ENCODE data around the gene DMRTC2.

DMRTC2 gene

DNA sequence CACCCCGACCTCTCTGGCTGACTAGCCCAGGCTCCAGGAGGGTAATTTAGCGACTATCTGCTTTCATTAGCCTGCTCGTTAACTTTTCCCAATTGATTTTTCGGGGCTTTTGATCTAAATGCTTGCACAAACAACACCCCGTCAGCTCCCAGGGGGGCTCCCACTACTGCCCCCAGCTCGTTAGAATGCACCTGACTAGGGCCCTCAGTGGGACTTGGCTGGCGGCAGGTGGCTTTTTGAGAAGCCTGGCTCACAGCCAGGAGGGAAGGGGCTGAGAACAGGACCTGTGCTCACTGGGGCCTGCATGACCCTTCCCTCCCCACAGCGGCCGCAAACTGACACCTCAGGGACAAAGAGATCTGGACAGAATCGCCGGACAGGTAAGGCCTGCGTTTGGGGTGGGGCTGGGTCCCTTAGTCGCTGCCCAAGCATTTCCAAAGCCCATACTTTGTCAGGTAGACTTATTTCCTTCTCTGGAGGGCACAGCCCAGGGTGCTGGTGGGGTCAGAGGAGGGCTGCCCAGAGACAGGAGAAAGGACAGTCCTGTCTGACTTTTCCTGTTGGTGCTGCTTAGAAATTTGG is 24.6 kb downstream of the DMRTC2 start:
- H3K18ac ChIP-seq (ENCODE audit: low read length) = no peak overlapping the region
- H3K27ac ChIP-seq (replicated peaks; ENCODE audit: low read length) = peak overlapping the region; percentile 54
- H3K23ac ChIP-seq (ENCODE audit: low read depth, low read length, poor library complexity) = no peak overlapping the region
- no peak overlapping the region for H3K14ac ChIP-seq (ENCODE audit: low read length)
- no peak overlapping the region for H3K9ac ChIP-seq (ENCODE audit: low read depth, low read length, poor library complexity)
- no peak overlapping the region for H2BK5ac ChIP-seq (ENCODE audit: low read length)
- H3K79me1 ChIP-seq (ENCODE audit: low read depth, low read length) = peaks cover 12% of the 10 kb centered on the region
- DNase-seq (ENCODE audit: low spot score) = no peak
- no peak overlapping the region for H4K8ac ChIP-seq (ENCODE audit: low read depth, low read length)
- H2AFZ ChIP-seq (ENCODE audit: low read length) = no peak overlapping the region
- no peak overlapping the region for H2BK15ac ChIP-seq (ENCODE audit: low read length)
- H4K91ac ChIP-seq (ENCODE audit: low read depth, low read length, poor library complexity) = no peak overlapping the region
- H2BK120ac ChIP-seq (ENCODE audit: low read depth, low read length) = no peak overlapping the region
- H3K9me3 ChIP-seq (replicated peaks in 1 of 2; ENCODE audit: control insufficient read depth in 2 of 2, insufficient read depth in 1 of 2, low read depth in 1 of 2, low read length in 2 of 2) = no peaks in the 10 kb centered on the region
- H3K4me2 ChIP-seq (ENCODE audit: insufficient read depth, low read length, poor library complexity, severe bottlenecking) = no peak overlapping the region
- no peak overlapping the region for H2AK5ac ChIP-seq (ENCODE audit: low read depth, low read length)
- H3K4ac ChIP-seq (ENCODE audit: low read length) = no peak overlapping the region
- no peak overlapping the region for H2BK12ac ChIP-seq (ENCODE audit: low read length)
- H3K36me3 ChIP-seq (replicated peaks in 1 of 2; ENCODE audit: control insufficient read depth in 2 of 2, insufficient read depth in 2 of 2, low read length in 2 of 2) = peaks cover 57 to 74% of the 10 kb centered on the region in 2 donors
- no peaks in the 10 kb centered on the region for H3K4me1 ChIP-seq (ENCODE audit: control insufficient read depth in 2 of 2, insufficient read depth in 1 of 2, low read depth in 1 of 2, low read length in 2 of 2)
- no peak overlapping the region for H3K4me3 ChIP-seq (ENCODE audit: low read length in 2 of 2)
- H3K27me3 ChIP-seq (ENCODE audit: control insufficient read depth in 3 of 3, insufficient read depth in 3 of 3, low read depth in 1 of 3, low read length in 3 of 3) = no peaks in the 10 kb centered on the region
- WGBS, 2 donors (ENCODE audit: extremely low coverage in 2 of 2, insufficient read length in 2 of 2, insufficient replicate concordance in 1 of 2) = no CpG with 5 or more reads among the region's 13 CpGs

DNA sequence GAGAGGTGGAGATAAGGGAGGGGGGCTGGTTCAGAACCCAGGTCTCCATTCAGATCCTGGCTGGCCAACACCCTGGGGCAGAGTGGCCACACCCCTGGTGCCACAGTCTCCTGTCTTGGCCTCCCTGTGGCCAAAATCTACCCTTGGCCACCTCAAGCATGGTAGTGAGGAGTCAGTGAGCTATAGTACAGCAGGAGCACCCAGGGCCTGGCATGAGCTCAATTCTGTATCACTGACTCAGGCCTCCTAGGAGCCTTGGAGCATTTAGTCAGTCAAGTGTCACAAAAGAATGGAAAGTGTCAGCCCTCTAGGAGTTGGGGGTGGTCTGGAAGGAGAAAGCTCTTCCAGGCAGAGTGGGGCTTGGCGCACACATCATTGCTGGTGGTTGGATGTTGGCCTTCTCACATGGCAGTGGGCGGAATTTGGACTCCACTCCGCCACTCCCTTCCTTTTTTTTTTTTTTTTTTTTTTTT is 25.6 kb downstream of the DMRTC2 start:
- Histone ChIP-seq H3K4me3 (ENCODE audit: low read length in 2 of 2) (no peak overlapping the region), H2BK5ac (ENCODE audit: low read length) (no peak overlapping the region), H3K23ac (ENCODE audit: low read depth, low read length, poor library complexity) (no peak overlapping the region), H3K9ac (ENCODE audit: low read depth, low read length, poor library complexity) (no peak overlapping the region), H3K27ac (replicated peaks; ENCODE audit: low read length) (no peak overlapping the region), H3K14ac (ENCODE audit: low read length) (no peak overlapping the region), H2BK120ac (ENCODE audit: low read depth, low read length) (no peak overlapping the region), H3K4me2 (ENCODE audit: insufficient read depth, low read length, poor library complexity, severe bottlenecking) (no peak overlapping the region), H3K4me1 (ENCODE audit: control insufficient read depth in 2 of 2, insufficient read depth in 1 of 2, low read depth in 1 of 2, low read length in 2 of 2) (no peaks in the 10 kb centered on the region), H4K8ac (ENCODE audit: low read depth, low read length) (no peak overlapping the region), H4K91ac (ENCODE audit: low read depth, low read length, poor library complexity) (no peak overlapping the region), H3K36me3 (replicated peaks in 1 of 2; ENCODE audit: control insufficient read depth in 2 of 2, insufficient read depth in 2 of 2, low read length in 2 of 2) (peaks cover 50 to 64% of the 10 kb centered on the region in 2 donors), H3K18ac (ENCODE audit: low read length) (no peak overlapping the region), H2AK5ac (ENCODE audit: low read depth, low read length) (no peak overlapping the region), H3K79me1 (ENCODE audit: low read depth, low read length) (peaks cover 10% of the 10 kb centered on the region), H3K27me3 (ENCODE audit: control insufficient read depth in 3 of 3, insufficient read depth in 3 of 3, low read depth in 1 of 3, low read length in 3 of 3) (no peaks in the 10 kb centered on the region), H2AFZ (ENCODE audit: low read length) (no peak overlapping the region), H3K4ac (ENCODE audit: low read length) (no peak overlapping the region), H2BK12ac (ENCODE audit: low read length) (no peak overlapping the region), H2BK15ac (ENCODE audit: low read length) (no peak overlapping the region), H3K9me3 (replicated peaks in 1 of 2; ENCODE audit: control insufficient read depth in 2 of 2, insufficient read depth in 1 of 2, low read depth in 1 of 2, low read length in 2 of 2) (no peaks in the 10 kb centered on the region)
- no CpG with 5 or more reads among the region's 3 CpGs for WGBS, 2 donors (ENCODE audit: extremely low coverage in 2 of 2, insufficient read length in 2 of 2, insufficient replicate concordance in 1 of 2)
- no peak for DNase-seq (ENCODE audit: low spot score)

DNA sequence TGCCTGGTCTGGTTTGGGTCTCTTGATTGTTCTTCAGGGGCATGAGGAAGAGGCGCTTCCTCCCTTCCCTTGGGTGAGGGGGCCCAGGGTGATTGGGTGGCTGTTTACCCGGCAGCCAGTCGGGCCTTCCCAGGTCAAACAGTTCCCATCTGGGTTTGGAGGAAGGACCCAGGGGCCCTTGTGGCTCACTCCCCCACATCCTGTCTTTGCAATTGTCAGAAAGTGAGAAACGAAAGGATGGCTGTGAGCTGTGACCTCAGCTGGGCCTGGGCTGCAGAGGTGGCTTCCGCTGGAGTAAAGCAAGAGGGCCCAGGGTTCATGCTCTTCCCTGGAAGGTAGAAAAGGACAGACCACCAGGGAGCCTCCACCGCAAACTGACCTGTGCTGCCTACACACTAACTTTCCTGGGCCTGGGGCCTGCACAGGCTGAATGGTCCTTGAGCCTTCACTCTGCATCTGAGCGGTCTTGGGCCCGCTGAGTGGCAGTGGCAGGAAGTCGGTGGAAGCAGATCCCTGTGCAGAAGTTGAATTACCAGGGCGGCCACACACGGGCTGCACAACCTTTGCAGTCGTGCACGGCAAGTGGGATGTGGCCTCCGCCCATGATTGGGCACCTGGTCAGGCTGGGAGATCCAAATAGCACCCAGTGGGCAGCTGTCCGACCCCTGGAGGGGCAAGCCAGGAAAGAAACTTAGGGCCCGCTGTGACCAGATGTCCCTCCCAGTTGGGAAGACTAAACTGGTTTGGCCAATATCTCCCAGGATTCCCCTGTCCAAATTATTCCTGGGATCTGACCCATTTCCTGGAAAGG is 26.9 kb downstream of the DMRTC2 start:
- no CpG with 5 or more reads among the region's 16 CpGs for WGBS, 2 donors (ENCODE audit: extremely low coverage in 2 of 2, insufficient read length in 2 of 2, insufficient replicate concordance in 1 of 2)
- Histone ChIP-seq H3K9me3 (replicated peaks in 1 of 2; ENCODE audit: control insufficient read depth in 2 of 2, insufficient read depth in 1 of 2, low read depth in 1 of 2, low read length in 2 of 2) (no peaks in the 10 kb centered on the region), H4K91ac (ENCODE audit: low read depth, low read length, poor library complexity) (no peak overlapping the region), H4K8ac (ENCODE audit: low read depth, low read length) (no peak overlapping the region), H3K36me3 (replicated peaks in 1 of 2; ENCODE audit: control insufficient read depth in 2 of 2, insufficient read depth in 2 of 2, low read length in 2 of 2) (peaks cover 45 to 56% of the 10 kb centered on the region in 2 donors), H3K18ac (ENCODE audit: low read length) (no peak overlapping the region), H2BK15ac (ENCODE audit: low read length) (no peak overlapping the region), H3K23ac (ENCODE audit: low read depth, low read length, poor library complexity) (peak overlapping the region; percentile 34), H2AFZ (ENCODE audit: low read length) (no peak overlapping the region), H2BK5ac (ENCODE audit: low read length) (no peak overlapping the region), H2BK120ac (ENCODE audit: low read depth, low read length) (no peak overlapping the region), H3K14ac (ENCODE audit: low read length) (no peak overlapping the region), H2BK12ac (ENCODE audit: low read length) (no peak overlapping the region), H3K79me1 (ENCODE audit: low read depth, low read length) (peaks cover 6% of the 10 kb centered on the region), H3K4me2 (ENCODE audit: insufficient read depth, low read length, poor library complexity, severe bottlenecking) (no peak overlapping the region), H3K9ac (ENCODE audit: low read depth, low read length, poor library complexity) (no peak overlapping the region), H3K27ac (replicated peaks; ENCODE audit: low read length) (no peak overlapping the region), H3K4me3 (ENCODE audit: low read length in 2 of 2) (no peak overlapping the region), H3K4ac (ENCODE audit: low read length) (no peak overlapping the region), H3K27me3 (ENCODE audit: control insufficient read depth in 3 of 3, insufficient read depth in 3 of 3, low read depth in 1 of 3, low read length in 3 of 3) (no peaks in the 10 kb centered on the region), H3K4me1 (ENCODE audit: control insufficient read depth in 2 of 2, insufficient read depth in 1 of 2, low read depth in 1 of 2, low read length in 2 of 2) (no peaks in the 10 kb centered on the region), H2AK5ac (ENCODE audit: low read depth, low read length) (no peak overlapping the region)
- DNase-seq (ENCODE audit: low spot score) = no peak

DNA sequence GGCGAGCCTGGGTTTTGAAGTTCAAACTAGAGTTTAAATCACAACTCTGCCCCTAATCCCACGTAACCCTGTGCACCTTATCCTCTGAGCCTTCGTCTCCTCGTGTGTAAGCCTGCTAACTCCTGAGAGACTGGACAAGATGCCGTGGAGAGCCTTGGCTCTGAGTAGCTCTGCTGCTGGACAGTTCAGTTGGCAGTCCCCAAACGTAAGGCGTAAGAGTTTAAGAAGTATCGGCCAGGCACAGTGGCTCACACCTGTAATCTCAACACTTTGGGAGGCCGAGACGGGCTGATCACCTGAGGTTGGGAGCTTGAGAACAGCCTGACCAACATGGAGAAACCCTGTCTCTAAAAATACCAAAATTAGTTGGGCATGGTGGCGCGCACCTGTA is 27.5 kb downstream of the DMRTC2 start:
- no peak overlapping the region for H2BK12ac ChIP-seq (ENCODE audit: low read length)
- H3K9me3 ChIP-seq (replicated peaks in 1 of 2; ENCODE audit: control insufficient read depth in 2 of 2, insufficient read depth in 1 of 2, low read depth in 1 of 2, low read length in 2 of 2) = no peaks in the 10 kb centered on the region
- no peak overlapping the region for H2BK15ac ChIP-seq (ENCODE audit: low read length)
- peaks cover 41 to 50% of the 10 kb centered on the region in 2 donors for H3K36me3 ChIP-seq (replicated peaks in 1 of 2; ENCODE audit: control insufficient read depth in 2 of 2, insufficient read depth in 2 of 2, low read length in 2 of 2)
- H3K4me3 ChIP-seq (ENCODE audit: low read length in 2 of 2) = no peak overlapping the region
- H2BK120ac ChIP-seq (ENCODE audit: low read depth, low read length) = no peak overlapping the region
- WGBS, 2 donors (ENCODE audit: extremely low coverage in 2 of 2, insufficient read length in 2 of 2, insufficient replicate concordance in 1 of 2) = no CpG with 5 or more reads among the region's 12 CpGs
- no peak overlapping the region for H3K4ac ChIP-seq (ENCODE audit: low read length)
- H4K91ac ChIP-seq (ENCODE audit: low read depth, low read length, poor library complexity) = no peak overlapping the region
- no peak overlapping the region for H2AK5ac ChIP-seq (ENCODE audit: low read depth, low read length)
- H3K79me1 ChIP-seq (ENCODE audit: low read depth, low read length) = peaks cover 6% of the 10 kb centered on the region
- H3K14ac ChIP-seq (ENCODE audit: low read length) = no peak overlapping the region
- no peak overlapping the region for H4K8ac ChIP-seq (ENCODE audit: low read depth, low read length)
- H3K4me2 ChIP-seq (ENCODE audit: insufficient read depth, low read length, poor library complexity, severe bottlenecking) = no peak overlapping the region
- H3K4me1 ChIP-seq (ENCODE audit: control insufficient read depth in 2 of 2, insufficient read depth in 1 of 2, low read depth in 1 of 2, low read length in 2 of 2) = no peaks in the 10 kb centered on the region
- H3K27ac ChIP-seq (replicated peaks; ENCODE audit: low read length) = no peak overlapping the region
- H3K23ac ChIP-seq (ENCODE audit: low read depth, low read length, poor library complexity) = no peak overlapping the region
- no peak overlapping the region for H2AFZ ChIP-seq (ENCODE audit: low read length)
- H3K9ac ChIP-seq (ENCODE audit: low read depth, low read length, poor library complexity) = no peak overlapping the region
- peaks cover 0 to 3% (median 0%) of the 10 kb centered on the region in 3 experiments for H3K27me3 ChIP-seq (ENCODE audit: control insufficient read depth in 3 of 3, insufficient read depth in 3 of 3, low read depth in 1 of 3, low read length in 3 of 3)
- no peak for DNase-seq (ENCODE audit: low spot score)
- no peak overlapping the region for H3K18ac ChIP-seq (ENCODE audit: low read length)
- H2BK5ac ChIP-seq (ENCODE audit: low read length) = no peak overlapping the region
